ENCODE data around the gene SLC40A1.

Gene SLC40A1

GRCh38 chr2:189552334-189552990 is 28.1 kb downstream of the SLC40A1 start:
- DNase-seq (ENCODE audit: low spot score in 2 of 2): no peak
- Histone ChIP-seq H3K4me1 (no peaks in the 10 kb centered on the region), H3K9me3 (no peaks in the 10 kb centered on the region), H3K36me3 (replicated peaks) (no peaks in the 10 kb centered on the region), H3K4me3 (no peak overlapping the region), H3K27me3 (ENCODE audit: low read depth) (no peaks in the 10 kb centered on the region)
- in situ Hi-C loops (cut with MboI; ENCODE audit: low sequenced_read_pairs): no loop called here

- Histone ChIP-seq H3K36me3 (replicated peaks) (no peaks in the 10 kb centered on the region), H3K9me3 (no peaks in the 10 kb centered on the region), H3K4me3 (no peak overlapping the region), H3K4me1 (no peaks in the 10 kb centered on the region), H3K27me3 (ENCODE audit: low read depth) (no peaks in the 10 kb centered on the region)
- in situ Hi-C loops (cut with MboI; ENCODE audit: low sequenced_read_pairs): no loop called here
- DNase-seq (ENCODE audit: low spot score in 2 of 2): no peak
Measured at GRCh38 chr2:189551808-189552207, 28.8 kb downstream of the SLC40A1 start.

DNA sequence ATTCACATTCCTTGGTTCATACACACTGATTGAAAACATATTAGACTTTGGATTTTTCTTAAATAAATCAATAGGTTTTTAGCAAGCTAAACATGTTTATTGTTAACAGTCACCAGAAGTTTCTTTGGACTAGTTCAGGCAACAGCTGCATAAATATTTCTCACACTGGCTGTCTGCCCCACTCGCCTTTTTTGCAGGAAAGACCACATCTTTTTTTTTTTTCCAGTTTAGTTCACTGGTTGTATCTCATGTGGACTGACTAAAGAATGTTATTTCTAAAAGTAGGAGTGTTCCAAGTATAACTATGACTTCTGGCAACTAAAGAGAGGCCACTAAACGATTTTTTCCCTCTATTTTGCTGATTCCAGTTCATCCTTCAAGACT is 31.1 kb downstream of the SLC40A1 start:
- H3K9me3 ChIP-seq: no peaks in the 10 kb centered on the region
- no peaks in the 10 kb centered on the region for H3K36me3 ChIP-seq (replicated peaks)
- H3K27me3 ChIP-seq (ENCODE audit: low read depth): no peaks in the 10 kb centered on the region
- H3K4me3 ChIP-seq: no peak overlapping the region
- DNase-seq (ENCODE audit: low spot score in 2 of 2): no peak
- no peaks in the 10 kb centered on the region for H3K4me1 ChIP-seq
- in situ Hi-C loops (cut with MboI; ENCODE audit: low sequenced_read_pairs): no loop called here

DNA sequence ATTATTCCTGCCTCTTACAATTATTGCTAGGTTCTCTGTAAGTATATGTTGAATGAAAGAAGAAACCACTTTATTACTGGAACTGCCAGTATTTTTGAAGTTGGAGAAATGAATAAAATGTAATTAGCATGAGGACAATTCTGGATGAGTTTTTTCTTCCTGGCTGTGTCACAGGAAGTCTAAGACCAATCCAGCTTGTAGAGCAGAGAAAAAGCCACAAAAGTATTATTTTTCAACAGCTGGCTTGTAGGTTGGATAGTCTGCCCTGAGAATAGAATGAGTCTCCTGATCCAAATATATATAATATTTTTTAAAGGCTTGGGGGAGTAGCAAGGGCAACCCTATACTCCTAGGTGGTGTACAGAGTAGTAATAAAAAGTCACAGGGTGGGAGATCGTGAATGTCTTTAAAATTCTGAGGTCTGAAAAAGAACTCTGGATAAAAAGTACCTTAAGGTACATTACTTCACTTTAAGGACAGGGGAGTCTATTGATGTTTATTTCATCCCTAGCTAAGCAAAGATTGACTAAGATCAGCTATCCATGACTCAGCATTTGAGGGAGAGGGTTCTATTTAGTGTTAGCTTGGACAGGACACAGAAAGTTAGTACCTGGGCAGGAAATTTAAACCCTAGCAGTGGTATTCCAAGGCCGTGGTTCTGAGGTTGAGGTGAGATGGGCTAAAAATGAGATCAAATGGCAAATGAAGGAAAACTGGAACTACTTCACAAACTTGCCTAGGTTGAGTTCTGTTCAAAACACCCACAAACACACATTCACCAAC is 31.7 kb downstream of the SLC40A1 start:
- H3K4me1 ChIP-seq: no peaks in the 10 kb centered on the region
- H3K4me3 ChIP-seq: no peak overlapping the region
- no peaks in the 10 kb centered on the region for H3K9me3 ChIP-seq
- H3K36me3 ChIP-seq (replicated peaks): no peaks in the 10 kb centered on the region
- in situ Hi-C loops (cut with MboI; ENCODE audit: low sequenced_read_pairs): no loop called here
- DNase-seq (ENCODE audit: low spot score in 2 of 2): no peak
- H3K27me3 ChIP-seq (ENCODE audit: low read depth): no peaks in the 10 kb centered on the region

- Histone ChIP-seq H3K36me3 (replicated peaks) (no peaks in the 10 kb centered on the region), H3K4me1 (no peaks in the 10 kb centered on the region), H3K27me3 (ENCODE audit: low read depth) (no peaks in the 10 kb centered on the region), H3K4me3 (no peak overlapping the region), H3K9me3 (no peaks in the 10 kb centered on the region)
- DNase-seq (ENCODE audit: low spot score in 2 of 2): no peak
- in situ Hi-C loops (cut with MboI; ENCODE audit: low sequenced_read_pairs): no loop called here
Measured at GRCh38 chr2:189545418-189545817, 35.2 kb downstream of the SLC40A1 start.

DNA sequence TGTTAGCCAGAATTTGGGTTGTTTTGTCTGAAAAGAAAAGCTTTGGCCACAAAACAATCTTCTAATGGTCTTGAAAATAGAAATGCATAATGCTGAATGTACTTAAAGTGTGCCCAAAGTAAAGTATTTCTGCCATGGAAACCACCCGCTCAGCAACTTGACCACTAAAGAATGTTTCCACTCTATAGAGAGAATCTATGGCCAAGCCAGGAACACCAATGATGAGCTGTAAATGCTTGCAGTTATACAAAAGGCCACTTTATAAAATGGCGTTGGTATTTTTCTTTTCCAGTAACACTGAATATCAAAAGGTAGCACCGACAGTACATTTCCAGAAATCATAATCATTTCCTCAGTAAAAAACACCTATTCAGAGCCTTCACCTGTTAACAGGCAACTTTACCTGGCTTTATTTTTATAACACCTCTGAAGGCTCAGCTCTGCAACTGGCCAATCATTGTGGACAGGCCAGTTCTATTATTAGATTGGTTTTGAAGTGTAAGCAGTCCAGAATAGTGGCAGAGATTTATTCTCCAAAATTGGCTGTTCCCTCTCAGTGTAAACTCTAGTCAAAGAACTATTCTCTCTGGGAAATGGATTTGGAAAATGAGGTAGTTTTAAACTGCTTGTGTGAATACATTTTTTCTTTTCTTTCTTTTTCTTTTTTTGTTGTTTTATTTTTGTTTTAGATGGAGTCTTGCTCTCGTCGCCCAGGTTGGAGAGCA is 36.1 kb downstream of the SLC40A1 start:
- no peaks in the 10 kb centered on the region for H3K9me3 ChIP-seq
- H3K4me1 ChIP-seq: no peaks in the 10 kb centered on the region
- in situ Hi-C loops (cut with MboI; ENCODE audit: low sequenced_read_pairs): no loop called here
- no peaks in the 10 kb centered on the region for H3K36me3 ChIP-seq (replicated peaks)
- DNase-seq (ENCODE audit: low spot score in 2 of 2): no peak
- no peak overlapping the region for H3K4me3 ChIP-seq
- no peaks in the 10 kb centered on the region for H3K27me3 ChIP-seq (ENCODE audit: low read depth)

GRCh38 chr2:189543367-189543766 is 37.2 kb downstream of the SLC40A1 start:
- H3K4me3 ChIP-seq: no peak overlapping the region
- no peaks in the 10 kb centered on the region for H3K4me1 ChIP-seq
- DNase-seq (ENCODE audit: low spot score in 2 of 2): no peak
- no peaks in the 10 kb centered on the region for H3K36me3 ChIP-seq (replicated peaks)
- no peaks in the 10 kb centered on the region for H3K9me3 ChIP-seq
- no peaks in the 10 kb centered on the region for H3K27me3 ChIP-seq (ENCODE audit: low read depth)
- in situ Hi-C loops (cut with MboI; ENCODE audit: low sequenced_read_pairs): no loop called here

GRCh38 chr2:189542145-189542882 is 38.3 kb downstream of the SLC40A1 start:
- no peaks in the 10 kb centered on the region for H3K9me3 ChIP-seq
- H3K27me3 ChIP-seq (ENCODE audit: low read depth): no peaks in the 10 kb centered on the region
- no peaks in the 10 kb centered on the region for H3K36me3 ChIP-seq (replicated peaks)
- no peaks in the 10 kb centered on the region for H3K4me1 ChIP-seq
- H3K4me3 ChIP-seq: no peak overlapping the region
- in situ Hi-C loops (cut with MboI; ENCODE audit: low sequenced_read_pairs): no loop called here
- no peak for DNase-seq (ENCODE audit: low spot score in 2 of 2)

DNA sequence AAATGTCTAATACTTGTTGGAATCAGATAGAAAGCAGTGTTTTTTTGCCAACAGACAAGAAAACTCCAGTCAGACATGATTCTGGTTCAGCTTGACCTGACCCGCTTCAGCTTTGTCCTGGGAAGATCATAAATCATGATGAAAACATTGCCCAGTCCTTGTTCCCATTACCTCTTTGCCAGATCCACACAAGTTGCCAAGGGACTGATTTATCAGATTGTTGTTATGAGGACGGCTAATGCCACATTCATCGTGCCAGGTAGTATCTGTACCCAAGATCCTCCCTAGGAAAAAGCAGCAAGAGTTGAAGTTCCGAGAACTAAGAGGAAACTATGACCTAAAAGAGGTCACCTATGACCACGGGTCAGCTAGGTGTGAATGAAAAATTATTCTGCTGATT is 39.0 kb downstream of the SLC40A1 start:
- in situ Hi-C loops (cut with MboI; ENCODE audit: low sequenced_read_pairs): no loop called here
- Histone ChIP-seq H3K4me1 (no peaks in the 10 kb centered on the region), H3K27me3 (ENCODE audit: low read depth) (no peaks in the 10 kb centered on the region), H3K9me3 (no peaks in the 10 kb centered on the region), H3K4me3 (no peak overlapping the region), H3K36me3 (replicated peaks) (no peaks in the 10 kb centered on the region)
- DNase-seq (ENCODE audit: low spot score in 2 of 2): no peak

- DNase-seq (ENCODE audit: low spot score in 2 of 2): no peak
- Histone ChIP-seq H3K36me3 (replicated peaks) (no peaks in the 10 kb centered on the region), H3K9me3 (no peaks in the 10 kb centered on the region), H3K27me3 (ENCODE audit: low read depth) (no peaks in the 10 kb centered on the region), H3K4me3 (no peak overlapping the region), H3K4me1 (no peaks in the 10 kb centered on the region)
- in situ Hi-C loops (cut with MboI; ENCODE audit: low sequenced_read_pairs): no loop called here
Measured at GRCh38 chr2:189540551-189540950, 40.0 kb downstream of the SLC40A1 start.

DNA sequence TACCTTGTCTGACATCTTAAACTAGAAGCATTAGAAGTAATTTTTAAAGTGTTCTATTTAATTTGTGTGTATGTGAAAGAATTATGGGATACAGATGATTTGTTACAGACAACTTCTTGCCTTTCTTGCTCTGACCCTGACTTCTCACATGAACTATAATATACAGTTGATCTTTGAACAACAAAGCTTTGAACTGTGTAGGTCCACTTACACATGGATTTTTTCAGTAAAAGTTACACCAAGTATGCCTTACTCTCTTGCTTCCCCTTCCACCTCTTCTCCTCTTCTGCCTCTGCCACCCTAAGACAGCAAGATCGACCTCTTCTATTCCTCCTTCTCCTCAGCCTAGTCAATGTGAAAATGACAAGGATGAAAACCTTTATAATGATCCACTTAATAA is 42.2 kb downstream of the SLC40A1 start:
- Histone ChIP-seq H3K9me3 (no peaks in the 10 kb centered on the region), H3K4me3 (no peak overlapping the region), H3K27me3 (ENCODE audit: low read depth) (no peaks in the 10 kb centered on the region), H3K4me1 (no peaks in the 10 kb centered on the region), H3K36me3 (replicated peaks) (no peaks in the 10 kb centered on the region)
- no peak for DNase-seq (ENCODE audit: low spot score in 2 of 2)
- in situ Hi-C loops (cut with MboI; ENCODE audit: low sequenced_read_pairs): no loop called here

DNA sequence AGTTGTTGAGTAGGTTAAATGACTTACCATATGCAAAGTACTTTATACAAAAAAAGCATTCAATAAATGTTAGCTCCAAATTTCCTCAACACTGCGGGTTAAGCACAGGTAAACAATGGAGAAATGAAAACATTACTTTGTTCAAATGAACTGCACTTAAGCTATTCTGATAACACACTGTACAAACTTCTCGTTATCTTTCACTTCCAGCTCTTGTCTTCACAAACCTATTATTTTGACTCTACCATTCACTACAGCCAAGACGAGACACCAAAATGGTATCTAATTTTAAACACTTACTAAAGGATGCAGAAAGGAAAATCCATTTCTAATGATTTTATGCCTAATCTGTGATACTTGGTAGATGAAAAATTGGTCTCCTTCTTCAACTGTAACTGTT is 43.8 kb downstream of the SLC40A1 start:
- Histone ChIP-seq H3K27me3 (ENCODE audit: low read depth) (no peaks in the 10 kb centered on the region), H3K9me3 (no peaks in the 10 kb centered on the region), H3K4me1 (no peaks in the 10 kb centered on the region), H3K4me3 (no peak overlapping the region), H3K36me3 (replicated peaks) (no peaks in the 10 kb centered on the region)
- in situ Hi-C loops (cut with MboI; ENCODE audit: low sequenced_read_pairs): no loop called here
- no peak for DNase-seq (ENCODE audit: low spot score in 2 of 2)

DNA sequence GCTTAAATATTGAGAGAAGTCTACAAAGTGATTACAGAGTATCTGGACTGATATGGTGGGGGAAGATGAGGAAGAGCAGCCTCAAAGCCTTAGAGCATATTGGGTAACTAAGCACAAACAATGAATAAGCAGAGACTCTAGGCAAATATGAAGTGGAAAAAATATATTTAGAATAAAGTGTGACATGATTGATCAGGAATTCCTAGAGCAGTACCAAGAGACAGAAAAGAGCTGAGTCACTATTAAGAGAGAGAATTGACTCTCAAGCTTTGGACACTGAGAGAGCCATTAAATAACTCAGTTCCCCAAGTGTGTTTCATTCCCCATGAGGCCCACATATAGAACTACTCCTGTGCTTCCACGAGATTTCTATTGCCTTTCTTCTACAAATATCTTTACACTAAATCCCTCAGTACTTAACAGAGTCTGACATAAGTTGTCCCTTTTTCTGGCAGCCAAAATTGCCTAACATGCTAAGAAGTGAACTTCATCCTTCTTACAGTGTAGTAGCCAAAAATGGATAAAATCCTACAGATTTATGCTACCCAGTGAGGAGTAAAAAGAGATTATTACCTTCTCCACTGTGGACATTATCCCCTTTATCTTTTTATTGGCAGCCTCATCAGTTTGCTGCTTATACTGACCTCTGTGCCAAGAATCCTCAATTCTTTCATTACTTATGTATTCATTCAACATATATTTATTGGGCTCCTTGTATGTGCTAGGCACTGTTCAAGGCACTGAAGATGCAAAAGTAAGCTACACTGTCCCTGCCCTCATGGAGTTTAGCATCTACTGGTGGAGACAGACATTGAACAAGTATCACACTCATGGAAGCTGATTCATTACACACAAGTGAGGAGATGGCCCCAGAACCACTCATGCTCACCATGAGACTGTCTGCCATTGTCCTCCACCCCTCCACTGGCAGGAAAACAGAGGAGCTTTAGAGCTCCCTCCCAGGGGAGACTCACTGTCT is 45.4 kb downstream of the SLC40A1 start:
- DNase-seq (ENCODE audit: low spot score in 2 of 2): no peak
- Histone ChIP-seq H3K9me3 (no peaks in the 10 kb centered on the region), H3K4me3 (no peak overlapping the region), H3K27me3 (ENCODE audit: low read depth) (no peaks in the 10 kb centered on the region), H3K36me3 (replicated peaks) (no peaks in the 10 kb centered on the region), H3K4me1 (no peaks in the 10 kb centered on the region)
- in situ Hi-C loops (cut with MboI; ENCODE audit: low sequenced_read_pairs): no loop called here
